Stomach (tissue), 9 donors: Measurements from ENCODE around the gene NYAP1. TPM values are rescaled to one million over a fixed set of nuclear protein-coding genes. Genes with fewer than 3 reads are reported as not detected.
A peak's percentile ranks its signal among the peaks of the same experiment; 100 is the strongest.

Experiments used
- DNase-seq, 2 donors: peaks; one replicate each; pipeline versions ENCODE4 v3.0.0 to v3.0.0-alpha.2; 2013 to 2019
- H3K27ac ChIP-seq, 5 donors: fragments of 200-600 bp in 4 of 5; sonication (generic) in 4 of 5; one replicate each; pipeline ENCODE4 v1.5.1; 2013 to 2019; ENCODE audit warnings: mild to moderate bottlenecking in 1 of 5, moderate library complexity in 1 of 5
- H3K27me3 ChIP-seq, 3 donors: fragments of 200-600 bp; sonication (generic); one replicate each; pipeline ENCODE4 v1.5.1; 2017 to 2019; ENCODE audit warnings: mixed run types in 1 of 3
- H3K36me3 ChIP-seq, 4 donors: fragments of 200-600 bp; sonication (generic); 1 replicate in 3 of 4; 2 replicates in 1 of 4; pipeline ENCODE4 v1.5.1; 2016 to 2019
- H3K4me1 ChIP-seq, 4 donors: fragments of 200-600 bp; sonication (generic); one replicate each; pipeline ENCODE4 v1.5.1; 2016 to 2019
- H3K4me3 ChIP-seq, 4 donors: fragments of 200-600 bp; sonication (generic) in 3 of 4; one replicate each; pipeline ENCODE4 v1.5.1; 2016 to 2019; ENCODE audit warnings: mild to moderate bottlenecking in 1 of 4
- H3K9me3 ChIP-seq, 4 donors: fragments of 200-600 bp; sonication (generic); one replicate each; pipeline ENCODE4 v1.5.1; 2016 to 2019
- CTCF ChIP-seq, 7 experiments: fragments of 450-650 bp in 4 of 7; fragments of 200-600 bp in 3 of 7; sonication (generic) in 3 of 7; IDR thresholded peaks; one replicate each; pipeline ENCODE4 v1.5.1; 2016 to 2019; ENCODE audit warnings: antibody characterized with exemption in 7 of 7, control low read depth in 2 of 7, mild to moderate bottlenecking in 1 of 7
- EP300 ChIP-seq: sonication (generic); formaldehyde crosslinking; IDR thresholded peaks from one replicate; pipeline ENCODE4 v1.6.1; 2017; ENCODE audit warnings: antibody characterized with exemption
- POLR2A ChIP-seq, 4 donors: fragments of 450-650 bp; IDR thresholded peaks; one replicate each; pipeline ENCODE4 v1.6.1; 2016; ENCODE audit warnings: antibody characterized with exemption in 4 of 4, control low read depth in 2 of 4, mild to moderate bottlenecking in 1 of 4, moderate library complexity in 1 of 4
- POLR2AphosphoS5 ChIP-seq, 3 donors: sonication (generic); formaldehyde crosslinking; IDR thresholded peaks; one replicate each; pipeline ENCODE4 v1.6.1; 2016; ENCODE audit warnings: antibody characterized with exemption in 3 of 3
- WGBS, 5 donors: extraction: QIAGEN DNeasy Blood & Tissue Kit in 3 of 5; methylation state at CpG; one replicate each; pipeline versions ENCODE4 v1.1.5 to v1.1.7; 2013 to 2018; 5-methylcytosine and 5-hydroxymethylcytosine counted together
- intact Hi-C: fragments of 100-400 bp; cut with DNase I; formaldehyde crosslinking; loops from one replicate; pipeline ENCODE4 v1.15.1; 2023; ENCODE audit warnings: low total_unique reads
- polyA plus RNA-seq, 3 donors: library from polyadenylated mRNA; stranded (reverse); fragments of 200-250 nt; gene quantifications; one replicate each; pipeline ENCODE4 v1.2.3, GENCODE V29; 2013
- total RNA-seq, 5 donors: library from RNA; depleted of rRNA; stranded (reverse); fragments of >200 nt; gene quantifications; one replicate each; pipeline versions ENCODE4 v1.1.0 to v1.2.3, GENCODE V29; 2014 to 2016
- donor health status: healthy with polysubstance abuse.
- donor health status: Bipolar disorder and iron deficiency.
- donor health status: healthy.

The NYAP1 gene
- total and polyA plus RNA-seq, 8 donors, result 0.48 to 0.75 (median 0.73) TPM; not detected in 5

DNA sequence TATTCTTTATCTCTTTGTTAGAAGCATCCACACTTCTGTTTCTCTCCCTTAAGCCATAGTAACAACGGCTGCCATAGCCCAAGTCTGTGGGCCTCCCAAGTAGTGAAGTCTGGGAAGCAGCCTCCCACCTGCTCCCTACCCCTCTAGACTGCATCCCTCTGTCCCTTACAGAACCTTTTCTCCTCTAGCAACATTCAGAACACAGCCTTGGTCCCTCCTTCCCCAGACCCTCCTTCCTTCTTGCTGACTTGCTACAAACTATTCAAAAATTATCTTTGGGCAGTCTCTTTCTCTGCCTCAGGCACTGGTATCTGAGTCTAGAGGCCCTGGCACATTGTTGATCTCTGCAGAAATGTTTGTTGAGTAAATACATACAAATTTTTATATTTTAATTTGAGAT is 2.3 kb upstream of the NYAP1 start:
- H3K27me3 ChIP-seq, result no peaks in the 10 kb centered on the region
- no peaks in the 10 kb centered on the region for H3K9me3 ChIP-seq
- H3K4me3 ChIP-seq, result no peak overlapping the region
- no peak for TF ChIP-seq POLR2A (IDR thresholded peaks at IDR 0.05)
- TF ChIP-seq POLR2AphosphoS5 (IDR thresholded peaks at IDR 0.05), result no peak
- peaks cover 27 to 48% (median 42%) of the 10 kb centered on the region in 4 donors for H3K4me1 ChIP-seq
- H3K27ac ChIP-seq, result no peak overlapping the region
- 83 to 90% (median 89%) methylated on average over 1 of the region's 1 CpG for WGBS, 5 donors
- intact Hi-C loops, result no loop called here
- DNase-seq, result no peak
- peaks cover 0 to 4% (median 2%) of the 10 kb centered on the region in 4 donors for H3K36me3 ChIP-seq

DNA sequence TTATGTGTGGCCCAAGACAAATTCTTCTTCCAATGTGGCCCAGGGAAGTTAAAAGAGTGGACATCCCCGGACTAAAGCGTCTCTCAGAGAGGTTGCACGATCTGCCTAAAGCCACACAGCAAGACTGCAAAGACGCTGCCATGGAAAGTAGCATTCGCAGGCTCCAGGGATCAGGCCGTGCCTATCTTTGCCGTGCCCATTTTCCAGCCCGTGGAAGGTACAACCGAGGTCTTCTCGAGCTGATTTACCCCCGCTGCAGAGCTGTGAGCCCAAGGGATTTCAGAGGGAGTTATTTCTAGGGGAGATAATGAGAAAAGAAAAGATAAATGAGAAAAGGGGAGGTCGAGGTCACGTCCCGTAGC is 1.0 kb upstream of the NYAP1 start:
- intact Hi-C loops, result no loop called here
- Histone ChIP-seq H3K4me1 (peaks cover 15 to 35% (median 30%) of the 10 kb centered on the region in 4 donors), H3K27me3 (no peaks in the 10 kb centered on the region), H3K9me3 (no peaks in the 10 kb centered on the region), H3K27ac (peak overlapping the region in 3 of 5 donors; percentile 29 to 78 (median 69)), H3K36me3 (no peaks in the 10 kb centered on the region), H3K4me3 (peak overlapping the region; percentile 62 to 77 (median 70))
- TF ChIP-seq POLR2AphosphoS5 (IDR thresholded peaks at IDR 0.05) (no peak), POLR2A (IDR thresholded peaks at IDR 0.05) (no peak), EP300 (no peak), CTCF (IDR thresholded peaks at IDR 0.05) (no peak)
- WGBS, 5 donors, result 34 to 45% (median 40%) methylated on average over 14 of the region's 14 CpGs
- DNase-seq, result no peak

DNA sequence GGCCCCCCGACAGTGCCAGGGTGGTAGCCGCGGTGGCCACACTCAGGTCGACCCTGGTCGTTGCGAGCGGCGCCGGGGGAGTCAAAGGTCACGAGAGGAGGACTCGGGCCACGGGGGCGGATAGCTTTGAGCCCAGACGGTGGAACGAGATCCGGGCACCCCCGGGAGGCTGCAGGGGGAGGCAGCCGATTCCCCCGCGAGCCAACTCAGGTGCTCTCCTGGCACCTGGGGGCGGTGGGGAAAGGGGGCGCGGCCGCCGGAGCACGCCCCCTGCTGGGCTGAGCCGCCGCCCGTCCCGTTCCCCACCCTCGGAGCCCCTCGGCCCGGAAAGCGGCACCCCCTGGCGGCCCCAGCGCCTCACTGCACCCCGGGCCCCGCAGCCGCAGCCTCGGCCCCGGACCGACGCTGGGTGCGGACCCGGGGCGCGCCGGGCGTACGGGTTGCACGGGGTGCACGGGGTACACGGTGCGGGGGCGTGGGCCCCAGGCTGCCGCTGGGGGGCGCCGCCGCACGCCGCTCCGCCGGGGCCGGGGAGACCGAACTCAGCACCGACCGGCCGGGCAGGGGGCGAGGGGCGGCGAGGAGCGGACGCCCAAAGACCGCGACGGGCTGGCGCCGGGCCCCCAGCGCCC is 521 bp upstream of the NYAP1 start:
- peak overlapping the region; percentile 62 to 77 (median 70) for H3K4me3 ChIP-seq
- peak overlapping the region in 4 of 5 donors; percentile 26 to 78 (median 49) for H3K27ac ChIP-seq
- H3K27me3 ChIP-seq, result no peaks in the 10 kb centered on the region
- H3K9me3 ChIP-seq, result no peaks in the 10 kb centered on the region
- H3K4me1 ChIP-seq, result peaks cover 14 to 32% (median 26%) of the 10 kb centered on the region in 4 donors
- H3K36me3 ChIP-seq, result no peaks in the 10 kb centered on the region
- 0 to 1% (median 1%) methylated on average over 17 to 78 of the region's 79 CpGs for WGBS, 5 donors
- intact Hi-C loops, result no loop called here
- peak; percentile 77 to 92 for DNase-seq
- TF ChIP-seq CTCF (IDR thresholded peaks at IDR 0.05), result peak in 5 of 7 experiments; percentile 47 to 99 (median 94)
- TF ChIP-seq EP300, result no peak
- no peak for TF ChIP-seq POLR2AphosphoS5 (IDR thresholded peaks at IDR 0.05)
- no peak for TF ChIP-seq POLR2A (IDR thresholded peaks at IDR 0.05)

GRCh38 chr7:100484673-100485045 is 932 bp downstream of the NYAP1 start:
- intact Hi-C loops, result no loop called here
- no peaks in the 10 kb centered on the region for H3K36me3 ChIP-seq
- TF ChIP-seq CTCF (IDR thresholded peaks at IDR 0.05), result no peak
- TF ChIP-seq POLR2A (IDR thresholded peaks at IDR 0.05), result no peak
- no peak for TF ChIP-seq POLR2AphosphoS5 (IDR thresholded peaks at IDR 0.05)
- TF ChIP-seq EP300, result no peak
- peak overlapping the region in 2 of 5 donors; percentile 26 to 78 for H3K27ac ChIP-seq
- peak overlapping the region in 2 of 4 donors; percentile 70 to 77 for H3K4me3 ChIP-seq
- WGBS, 5 donors, result 71 to 85% (median 78%) methylated on average over 5 to 6 of the region's 6 CpGs
- H3K4me1 ChIP-seq, result peaks cover 8 to 26% (median 23%) of the 10 kb centered on the region in 4 donors
- no peaks in the 10 kb centered on the region for H3K9me3 ChIP-seq
- H3K27me3 ChIP-seq, result no peaks in the 10 kb centered on the region
- peak in 1 of 2 donors; percentile 21 for DNase-seq

GRCh38 chr7:100485471-100485876 is 1.7 kb downstream of the NYAP1 start:
- Histone ChIP-seq H3K27me3 (no peaks in the 10 kb centered on the region), H3K9me3 (no peaks in the 10 kb centered on the region), H3K4me3 (no peak overlapping the region), H3K4me1 (peaks cover 7 to 24% (median 20%) of the 10 kb centered on the region in 4 donors), H3K36me3 (no peaks in the 10 kb centered on the region), H3K27ac (no peak overlapping the region)
- peak in 1 of 2 donors; percentile 11 for DNase-seq
- WGBS, 5 donors, result 73 to 89% (median 82%) methylated on average over 3 to 4 of the region's 4 CpGs
- intact Hi-C loops, result no loop called here
- TF ChIP-seq POLR2A (IDR thresholded peaks at IDR 0.05) (no peak), POLR2AphosphoS5 (IDR thresholded peaks at IDR 0.05) (no peak), EP300 (no peak), CTCF (IDR thresholded peaks at IDR 0.05) (no peak)
